Smooth muscle cell (in vitro differentiated cells): ENCODE results near the gene GEMIN4. TPM values are rescaled to one million over a fixed set of nuclear protein-coding genes. Genes with fewer than 3 reads are reported as not detected.

Experiments used
- DNase-seq: peaks from one replicate; lab custom pipeline; 2025; ENCODE audit not compliant: unreplicated experiment; lab: John Stamatoyannopoulos, UW
- H2AFZ ChIP-seq: fragments of 200-600 bp; sonication (generic); 2 replicates; pipeline ENCODE4 v1.6.0; 2016; ENCODE audit warnings: antibody characterized with exemption, low read depth, mild to moderate bottlenecking
- H3F3A ChIP-seq: fragments of 200-600 bp; sonication (generic); 2 replicates; pipeline ENCODE4 v1.6.0; 2017; ENCODE audit warnings: antibody characterized with exemption, low read depth
- H3K27ac ChIP-seq: fragments of 200-600 bp; sonication (generic); 2 replicates; pipeline ENCODE4 v1.5.1; 2016; ENCODE audit warnings: low read depth, mild to moderate bottlenecking
- H3K27me3 ChIP-seq: fragments of 200-600 bp; sonication (generic); 2 replicates; pipeline ENCODE4 v1.6.1; 2016; ENCODE audit warnings: low read depth, mild to moderate bottlenecking
- H3K36me3 ChIP-seq: fragments of 200-600 bp; sonication (generic); 2 replicates; pipeline ENCODE4 v1.5.1; 2016; ENCODE audit warnings: low read depth
- H3K4me1 ChIP-seq: fragments of 200-600 bp; sonication (generic); 2 replicates; pipeline ENCODE4 v1.5.1; 2016; ENCODE audit warnings: low read depth
- H3K4me2 ChIP-seq: fragments of 200-600 bp; sonication (generic); 2 replicates; pipeline ENCODE4 v1.6.0; 2016; ENCODE audit warnings: mild to moderate bottlenecking
- H3K4me3 ChIP-seq: fragments of 200-600 bp; sonication (generic); 2 replicates; pipeline ENCODE4 v1.5.1; 2016; ENCODE audit warnings: mild to moderate bottlenecking
- H3K79me2 ChIP-seq: fragments of 200-600 bp; sonication (generic); 2 replicates; pipeline ENCODE4 v1.6.0; 2016; ENCODE audit warnings: low read depth, mild to moderate bottlenecking
- H3K9ac ChIP-seq: fragments of 200-600 bp; sonication (generic); 2 replicates; pipeline ENCODE4 v1.6.0; 2016; ENCODE audit warnings: low read depth
- H3K9me3 ChIP-seq: fragments of 200-600 bp; sonication (generic); replicated peaks from 2 replicates; pipeline ENCODE4 v1.5.1; 2016; ENCODE audit warnings: low read depth
- H4K20me1 ChIP-seq: fragments of 200-600 bp; sonication (generic); 2 replicates; pipeline ENCODE4 v1.6.0; 2016; ENCODE audit warnings: low read depth
- CTCF ChIP-seq: fragments of 200-600 bp; sonication (generic); IDR thresholded peaks from 2 replicates; pipeline ENCODE4 v1.5.1; 2017; ENCODE audit warnings: borderline replicate concordance, mild to moderate bottlenecking, antibody characterized with exemption; ENCODE audit not compliant: insufficient read depth, poor library complexity, severe bottlenecking
- WGBS: methylation state at CpG from one replicate; pipeline ENCODE4 v1.1.7; 2016; ENCODE audit warnings: low lambda C conversion rate; 5-methylcytosine and 5-hydroxymethylcytosine counted together
- polyA plus RNA-seq: library from polyadenylated mRNA; unstranded; fragments of >200 nt; fragmentation: Nextera tagmentation; extraction: Ambion mirVana; gene quantifications from 2 replicates; pipeline ENCODE4 v1.2.1, GENCODE V29; 2016
- total RNA-seq: library from RNA; depleted of rRNA; stranded (reverse); fragments of >200 nt; gene quantifications from 2 replicates; pipeline ENCODE4 v1.2.3, GENCODE V29; 2014

GEMIN4 gene
- total and polyA plus RNA-seq, 2 experiments from 2014 or later: 10.5 to 18.8 TPM

DNA sequence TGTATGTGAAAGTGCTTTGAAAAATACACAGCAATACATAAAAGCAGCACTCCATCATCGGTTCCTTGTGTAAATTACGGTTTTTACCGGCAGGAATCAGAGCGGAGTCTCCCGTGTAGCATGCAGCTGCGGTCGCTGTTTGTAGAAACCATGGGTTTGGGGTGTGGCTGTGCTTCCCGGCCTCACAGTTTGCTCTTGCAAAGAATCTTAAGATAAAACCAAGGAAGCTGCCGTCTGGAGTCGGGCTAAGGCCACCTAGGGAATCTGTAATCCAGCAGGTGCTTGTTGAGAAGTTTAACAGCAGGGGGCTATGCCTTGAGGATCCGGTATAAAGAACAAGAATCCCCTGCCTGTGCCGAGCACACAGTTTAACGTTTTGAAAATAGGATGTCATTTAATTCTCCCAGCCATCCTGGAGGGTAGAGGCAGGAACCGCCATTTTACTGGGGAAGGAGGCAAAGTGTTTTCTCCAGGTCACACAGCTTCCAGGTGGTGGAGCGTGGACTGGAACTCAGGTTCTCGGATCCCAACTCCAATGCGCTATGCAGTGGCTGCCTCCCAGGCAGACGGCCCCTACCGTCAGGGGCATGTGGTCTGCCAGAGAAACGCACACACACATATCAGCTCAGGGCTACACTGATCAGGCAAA is 25.7 kb downstream of the GEMIN4 start:
- Histone ChIP-seq H3K4me3 (no peak overlapping the region), H4K20me1 (no peaks in the 10 kb centered on the region), H3K27me3 (no peaks in the 10 kb centered on the region), H3F3A (peaks cover 6% of the 10 kb centered on the region), H3K9ac (no peak overlapping the region), H3K79me2 (no peaks in the 10 kb centered on the region), H3K36me3 (no peaks in the 10 kb centered on the region), H3K4me2 (no peak overlapping the region), H3K4me1 (peaks cover 4% of the 10 kb centered on the region), H3K9me3 (no peaks in the 10 kb centered on the region), H2AFZ (no peak overlapping the region), H3K27ac (no peak overlapping the region)
- WGBS: 57% methylated on average over 20 of the region's 20 CpGs
- no peak for TF ChIP-seq CTCF
- DNase-seq: no peak

GRCh38 chr17:725746-726145 is 26.3 kb downstream of the GEMIN4 start:
- Histone ChIP-seq H3K4me3 (no peak overlapping the region), H3K9me3 (no peaks in the 10 kb centered on the region), H2AFZ (no peak overlapping the region), H4K20me1 (no peaks in the 10 kb centered on the region), H3F3A (peaks cover 12% of the 10 kb centered on the region), H3K27ac (no peak overlapping the region), H3K79me2 (no peaks in the 10 kb centered on the region), H3K9ac (no peak overlapping the region), H3K27me3 (no peaks in the 10 kb centered on the region), H3K4me1 (peaks cover 4% of the 10 kb centered on the region), H3K4me2 (no peak overlapping the region), H3K36me3 (no peaks in the 10 kb centered on the region)
- 72% methylated on average over 12 of the region's 12 CpGs for WGBS
- no peak for TF ChIP-seq CTCF
- no peak for DNase-seq

DNA sequence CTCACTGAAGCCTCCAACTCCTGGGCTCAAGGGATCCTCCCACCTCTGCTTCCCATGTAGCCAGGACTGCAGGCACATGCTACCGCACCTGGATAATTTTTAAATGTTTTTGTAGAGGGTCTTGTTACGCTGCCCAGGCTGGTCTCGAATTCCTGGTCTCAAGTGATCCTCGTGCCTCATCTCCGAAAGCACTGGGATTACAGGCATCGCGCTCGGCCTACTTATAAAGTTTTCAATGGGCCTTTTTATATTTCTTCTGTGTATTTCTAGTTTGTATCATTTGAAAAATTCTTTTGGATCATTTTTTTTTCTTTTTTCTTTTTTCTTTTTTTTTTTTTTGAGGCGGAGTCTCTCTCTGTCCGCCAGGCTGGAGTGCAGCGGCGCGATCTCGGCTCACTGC is 27.0 kb downstream of the GEMIN4 start:
- no peak for TF ChIP-seq CTCF
- peaks cover 4% of the 10 kb centered on the region for H3K4me1 ChIP-seq
- H3K9ac ChIP-seq: no peak overlapping the region
- no peaks in the 10 kb centered on the region for H3K9me3 ChIP-seq
- WGBS: 97% methylated on average over 14 of the region's 14 CpGs
- no peaks in the 10 kb centered on the region for H3K36me3 ChIP-seq
- no peak for DNase-seq
- H2AFZ ChIP-seq: no peak overlapping the region
- no peaks in the 10 kb centered on the region for H3K79me2 ChIP-seq
- H3K4me3 ChIP-seq: no peak overlapping the region
- no peak overlapping the region for H3K4me2 ChIP-seq
- H4K20me1 ChIP-seq: no peaks in the 10 kb centered on the region
- H3F3A ChIP-seq: peaks cover 10% of the 10 kb centered on the region
- no peaks in the 10 kb centered on the region for H3K27me3 ChIP-seq
- no peak overlapping the region for H3K27ac ChIP-seq

- Histone ChIP-seq H3K27ac (no peak overlapping the region), H3K4me1 (peaks cover under 1% of the 10 kb centered on the region), H3K79me2 (no peaks in the 10 kb centered on the region), H3F3A (peaks cover 10% of the 10 kb centered on the region), H3K4me2 (no peak overlapping the region), H3K27me3 (no peaks in the 10 kb centered on the region), H3K9ac (no peak overlapping the region), H3K36me3 (no peaks in the 10 kb centered on the region), H4K20me1 (no peaks in the 10 kb centered on the region), H3K9me3 (no peaks in the 10 kb centered on the region), H3K4me3 (no peak overlapping the region), H2AFZ (no peak overlapping the region)
- 81% methylated on average over 5 of the region's 5 CpGs for WGBS
- DNase-seq: no peak
- no peak for TF ChIP-seq CTCF
Measured at GRCh38 chr17:721540-721937, 30.5 kb downstream of the GEMIN4 start.
